Endothelial cell of umbilical vein (primary cell): ENCODE data around the gene CCL1.

Experiments
- CTCF ChIP-seq, 2 donors: IDR thresholded peaks; 1 replicate in 1 of 2; 2 replicates in 1 of 2; pipeline ENCODE4 v1.5.1; 2011; ENCODE audit warnings: low read length in 2 of 2, mild to moderate bottlenecking in 2 of 2, moderate library complexity in 2 of 2, control low read depth in 1 of 2, inconsistent platforms in 1 of 2, low read depth in 1 of 2; ENCODE audit not compliant: insufficient read depth in 1 of 2; ENCODE audit errors: extremely low read depth in 1 of 2
- EZH2 ChIP-seq: IDR thresholded peaks from 2 replicates; pipeline ENCODE4 v1.6.1; 2012; ENCODE audit warnings: borderline replicate concordance, low read depth, mild to moderate bottlenecking, moderate library complexity, low read length, inconsistent platforms; ENCODE audit not compliant: severe bottlenecking
- FOS ChIP-seq: IDR thresholded peaks from 2 replicates; pipeline ENCODE4 v1.6.1; 2011; ENCODE audit warnings: mild to moderate bottlenecking, low read length, moderate library complexity, borderline replicate concordance; ENCODE audit not compliant: insufficient read depth
- MAX ChIP-seq: IDR thresholded peaks from 2 replicates; pipeline ENCODE4 v1.6.1; 2011; ENCODE audit not compliant: insufficient read depth, insufficient read length
- MYC ChIP-seq: IDR thresholded peaks from one replicate; pipeline ENCODE4 v1.6.1; 2011; ENCODE audit warnings: mild to moderate bottlenecking, low read depth, low read length
- POLR2A ChIP-seq: IDR thresholded peaks from 2 replicates; pipeline ENCODE4 v1.6.1; 2012; ENCODE audit warnings: low read depth, mild to moderate bottlenecking, control low read depth, low read length
- POLR2AphosphoS5 ChIP-seq: IDR thresholded peaks from 2 replicates; pipeline ENCODE4 v1.6.1; 2012; ENCODE audit warnings: low read depth, mild to moderate bottlenecking, control low read depth, low read length, moderate library complexity; ENCODE audit not compliant: insufficient read depth

GRCh38 chr17:34377078-34377823, 14.2 kb upstream of the CCL1 start:
- TF ChIP-seq CTCF (IDR thresholded peaks at IDR 0.05; ENCODE audit: extremely low read depth in 1 of 2, insufficient read depth in 1 of 2, low read depth in 1 of 2, low read length in 2 of 2) (no peak), POLR2A (no peak), POLR2AphosphoS5 (no peak), FOS (no peak), EZH2 (no peak), MYC (no peak), MAX (no peak)
